ENCODE measurements around the gene ADNP. TPM values are rescaled to one million over a fixed set of nuclear protein-coding genes. Genes with fewer than 3 reads are reported as not detected.

Gene ADNP
- polyA plus RNA-seq, 2 of the 4 experiments (the other 2 are of a cell fraction), result 36.7 to 37.2 TPM

DNA sequence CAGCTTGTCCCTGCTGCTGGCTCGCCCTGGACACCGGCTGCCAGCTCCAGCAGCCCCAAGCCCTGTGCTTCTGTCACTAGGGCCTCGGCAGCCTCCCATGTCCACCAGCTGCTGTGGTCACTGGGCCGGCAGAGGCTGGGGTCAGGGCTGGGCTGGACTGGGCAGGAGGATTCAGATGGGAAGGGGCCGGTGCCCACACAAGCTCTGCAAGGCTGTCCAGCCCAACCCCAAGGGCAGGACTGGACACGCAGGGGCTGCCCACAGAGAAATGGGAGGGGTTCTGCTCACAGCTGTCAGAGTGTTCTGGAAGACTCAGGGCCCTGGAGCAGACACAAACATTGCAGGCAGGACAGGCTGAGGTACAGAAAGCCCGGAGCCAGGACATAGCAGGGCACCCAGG lies 65.6 kb downstream of the ADNP start:
- no peaks in the 10 kb centered on the region for H3K9me3 ChIP-seq
- ChIA-PET POLR2A (interaction anchor here (0.5 kb wide), 1 partner anchor 54 kb away, joined by 4 read pairs; no protein-coding TSS in a partner anchor), CTCF (interaction anchor here (0.6 to 1.6 kb wide), 7 partner anchors 8 to 1144 kb away, joined by 3 to 7 read pairs (median 3); partner anchors contain the start of gene BCAS4)
- no peak overlapping the region for H3K4me3 ChIP-seq
- ATAC-seq (no peak; a peak in 1 of 6 replicates), DNase-seq (ENCODE audit: low read depth in 1 of 2, low spot score in 1 of 2) (no peak), FAIRE-seq (no peak)
- TF ChIP-seq HOXB5 (CRISPR knock-in tag; IDR thresholded peaks at IDR 0.05), result no peak
- no peak for TF ChIP-seq EP300 (IDR thresholded peaks at IDR 0.05)
- TF ChIP-seq HEYL (CRISPR knock-in tag; IDR thresholded peaks at IDR 0.05), result no peak
- no peak overlapping the region for H3K4me2 ChIP-seq
- H3K27ac ChIP-seq, result no peak overlapping the region
- H3K4me1 ChIP-seq, result no peaks in the 10 kb centered on the region
- WGBS (ENCODE audit: missing lambda C conversion rate), result 88% methylated on average over 4 of the region's 7 CpGs

DNA sequence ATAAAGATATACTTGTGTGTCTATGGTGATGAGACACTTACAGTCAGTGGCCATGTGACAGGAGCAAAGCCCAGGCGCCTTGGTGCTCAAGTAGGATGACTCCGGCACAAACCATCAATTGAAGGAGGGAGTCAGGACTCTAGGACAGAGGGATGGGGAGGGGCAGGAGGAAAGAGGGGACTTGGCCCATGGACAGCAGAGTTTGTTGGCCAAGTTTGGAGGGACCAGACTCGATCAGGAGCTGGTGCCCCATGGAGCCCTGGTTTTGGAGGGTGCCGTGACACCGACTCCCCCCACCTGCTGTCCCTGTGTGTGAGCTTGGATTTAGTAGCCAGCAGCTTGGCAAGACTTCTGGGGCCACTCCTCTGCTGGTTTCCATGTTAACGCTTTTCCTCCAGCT lies 66.1 kb downstream of the ADNP start:
- 90% methylated on average over 6 of the region's 6 CpGs for WGBS (ENCODE audit: missing lambda C conversion rate)
- Histone ChIP-seq H3K27ac (no peak overlapping the region), H3K4me3 (no peak overlapping the region), H3K9me3 (no peaks in the 10 kb centered on the region), H3K4me2 (no peak overlapping the region), H3K4me1 (no peaks in the 10 kb centered on the region)
- ChIA-PET POLR2A (interaction anchor here (0.5 kb wide), 1 partner anchor 55 kb away, joined by 4 read pairs; no protein-coding TSS in a partner anchor), CTCF (interaction anchor here (0.6 to 1.2 kb wide), 4 partner anchors 8 to 1145 kb away, joined by 3 to 4 read pairs (median 3); partner anchors contain the start of gene BCAS4)
- ATAC-seq (no peak), FAIRE-seq (no peak), DNase-seq (ENCODE audit: low read depth in 1 of 2, low spot score in 1 of 2) (no peak)
- TF ChIP-seq EP300 (IDR thresholded peaks at IDR 0.05) (no peak), GATA3 (IDR thresholded peaks at IDR 0.05; ENCODE audit: borderline replicate concordance) (no peak), SREBF2 (IDR thresholded peaks at IDR 0.05) (no peak), ZSCAN20 (CRISPR knock-in tag; IDR thresholded peaks at IDR 0.05) (no peak)
- TF ChIP-seq, protein P1, sequence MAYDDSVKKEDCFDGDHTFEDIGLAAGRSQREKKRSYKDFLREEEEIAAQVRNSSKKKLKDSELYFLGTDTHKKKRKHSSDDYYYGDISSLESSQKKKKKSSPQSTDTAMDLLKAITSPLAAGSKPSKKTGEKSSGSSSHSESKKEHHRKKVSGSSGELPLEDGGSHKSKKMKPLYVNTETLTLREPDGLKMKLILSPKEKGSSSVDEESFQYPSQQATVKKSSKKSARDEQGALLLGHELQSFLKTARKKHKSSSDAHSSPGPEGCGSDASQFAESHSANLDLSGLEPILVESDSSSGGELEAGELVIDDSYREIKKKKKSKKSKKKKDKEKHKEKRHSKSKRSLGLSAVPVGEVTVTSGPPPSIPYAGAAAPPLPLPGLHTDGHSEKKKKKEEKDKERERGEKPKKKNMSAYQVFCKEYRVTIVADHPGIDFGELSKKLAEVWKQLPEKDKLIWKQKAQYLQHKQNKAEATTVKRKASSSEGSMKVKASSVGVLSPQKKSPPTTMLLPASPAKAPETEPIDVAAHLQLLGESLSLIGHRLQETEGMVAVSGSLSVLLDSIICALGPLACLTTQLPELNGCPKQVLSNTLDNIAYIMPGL (CRISPR knock-in tag; IDR thresholded peaks at IDR 0.05; ENCODE audit: borderline replicate concordance), result no peak

GRCh38 chr20:50862546-50862945 lies 68.7 kb downstream of the ADNP start:
- no peak for FAIRE-seq
- H3K9me3 ChIP-seq, result no peaks in the 10 kb centered on the region
- ChIA-PET POLR2A (no interaction called here), CTCF (interaction anchor here (1.3 kb wide), 1 partner anchor 68 kb away, joined by 4 read pairs; the partner anchor contains the start of gene BCAS4)
- DNase-seq (ENCODE audit: low read depth in 1 of 2, low spot score in 1 of 2), result no peak
- no peaks in the 10 kb centered on the region for H3K4me1 ChIP-seq
- H3K27ac ChIP-seq, result no peak overlapping the region
- ATAC-seq, result no peak
- H3K4me2 ChIP-seq, result no peak overlapping the region
- no peak overlapping the region for H3K4me3 ChIP-seq
- WGBS (ENCODE audit: missing lambda C conversion rate), result 56% methylated on average over 3 of the region's 3 CpGs
- TF ChIP-seq RARB (CRISPR knock-in tag; IDR thresholded peaks at IDR 0.05), result no peak
- no peak for TF ChIP-seq POLR2AphosphoS2 (conservative IDR thresholded peaks at IDR 0.05; ENCODE audit: low read length)
- TF ChIP-seq E2F6 (IDR thresholded peaks at IDR 0.05; ENCODE audit: borderline replicate concordance, low read depth), result no peak
- TF ChIP-seq RCOR1 (IDR thresholded peaks at IDR 0.05; ENCODE audit: low read depth, low read length), result no peak
- no peak for TF ChIP-seq PHF8 (IDR thresholded peaks at IDR 0.05; ENCODE audit: borderline replicate concordance, low read depth)
- TF ChIP-seq SMC3 (IDR thresholded peaks at IDR 0.05), result no peak
- no peak for TF ChIP-seq NR3C1 (IDR thresholded peaks at IDR 0.05)
- no peak for TF ChIP-seq ZFP36 (IDR thresholded peaks at IDR 0.05; ENCODE audit: borderline replicate concordance, partially characterized antibody)
- no peak for TF ChIP-seq KDM5A (IDR thresholded peaks at IDR 0.05)
- no peak for TF ChIP-seq MAFK (IDR thresholded peaks at IDR 0.05; ENCODE audit: partially characterized antibody)
- no peak for TF ChIP-seq MYC (IDR thresholded peaks at IDR 0.05; ENCODE audit: borderline replicate concordance, low read length)
- no peak for TF ChIP-seq FOSL2 (IDR thresholded peaks at IDR 0.05)
- TF ChIP-seq FOSL2 (CRISPR knock-in tag; IDR thresholded peaks at IDR 0.05), result no peak
- TF ChIP-seq CBX2 (IDR thresholded peaks at IDR 0.05; ENCODE audit: borderline replicate concordance, low read depth), result no peak
